Vagina (tissue), 2 donors: ENCODE measurements around the gene DPY19L1. TPM values are rescaled to one million over a fixed set of nuclear protein-coding genes. Genes with fewer than 3 reads are reported as not detected.
"Not testable (repeated sequence)": the region's sequence is repeated elsewhere in the genome, so short reads cannot be mapped to it uniquely, and the experiment has no call there.

Source experiments
- DNase-seq, 2 donors: peaks; one replicate each; pipeline ENCODE4 v3.0.0-alpha.2; 2017; ENCODE audit errors: extremely low spot score in 2 of 2
- H3K27ac ChIP-seq: fragments of 200-600 bp; sonication (generic); one replicate; pipeline ENCODE4 v1.5.1; 2019
- H3K27me3 ChIP-seq: fragments of 200-600 bp; sonication (generic); one replicate; pipeline ENCODE4 v1.5.1; 2019
- H3K36me3 ChIP-seq, 2 donors: fragments of 200-600 bp; sonication (generic); one replicate each; pipeline ENCODE4 v1.5.1; 2017 to 2019
- H3K4me1 ChIP-seq: fragments of 200-600 bp; sonication (generic); one replicate; pipeline ENCODE4 v1.5.1; 2019
- H3K4me3 ChIP-seq, 2 donors: fragments of 200-600 bp; sonication (generic); 1 replicate in 1 of 2; 2 replicates in 1 of 2; pipeline ENCODE4 v1.5.1; 2016 to 2019
- H3K9me3 ChIP-seq: fragments of 200-600 bp; sonication (generic); one replicate; pipeline ENCODE4 v1.5.1; 2019
- POLR2A ChIP-seq, 2 donors: fragments of 450-650 bp; IDR thresholded peaks; one replicate each; pipeline ENCODE4 v1.6.1; 2017; ENCODE audit warnings: antibody characterized with exemption in 2 of 2, mild to moderate bottlenecking in 2 of 2, moderate library complexity in 2 of 2
- POLR2AphosphoS5 ChIP-seq, 2 donors: sonication (generic); formaldehyde crosslinking; IDR thresholded peaks; one replicate each; pipeline ENCODE4 v1.9.0; 2017; ENCODE audit warnings: antibody characterized with exemption in 2 of 2, mild to moderate bottlenecking in 2 of 2, low read depth in 1 of 2; ENCODE audit not compliant: insufficient read depth in 1 of 2
- intact Hi-C: fragments of 100-400 bp; cut with DNase I; formaldehyde crosslinking; loops from one replicate; pipeline ENCODE4 v1.15.1; 2023
- total RNA-seq: library from RNA; depleted of rRNA; stranded (reverse); fragments of >200 nt; gene quantifications from one replicate; pipeline ENCODE4 v1.2.3, GENCODE V29; 2016
- TF ChIP-seq, protein P1 (sequence below), 3 experiments: fragments of 450-650 bp in 2 of 3; fragments of 200-600 bp in 1 of 3; sonication (generic) in 1 of 3; IDR thresholded peaks; one replicate each; pipeline ENCODE4 v1.5.1; 2017 to 2019; ENCODE audit warnings: antibody characterized with exemption in 3 of 3, mild to moderate bottlenecking in 2 of 3, moderate library complexity in 2 of 3

The DPY19L1 gene
- total RNA-seq, 1 donor from 2014 or later, result 11.3 TPM

- H3K4me1 ChIP-seq, result no peaks in the 10 kb centered on the region
- DNase-seq, result no peak
- TF ChIP-seq, protein P1, sequence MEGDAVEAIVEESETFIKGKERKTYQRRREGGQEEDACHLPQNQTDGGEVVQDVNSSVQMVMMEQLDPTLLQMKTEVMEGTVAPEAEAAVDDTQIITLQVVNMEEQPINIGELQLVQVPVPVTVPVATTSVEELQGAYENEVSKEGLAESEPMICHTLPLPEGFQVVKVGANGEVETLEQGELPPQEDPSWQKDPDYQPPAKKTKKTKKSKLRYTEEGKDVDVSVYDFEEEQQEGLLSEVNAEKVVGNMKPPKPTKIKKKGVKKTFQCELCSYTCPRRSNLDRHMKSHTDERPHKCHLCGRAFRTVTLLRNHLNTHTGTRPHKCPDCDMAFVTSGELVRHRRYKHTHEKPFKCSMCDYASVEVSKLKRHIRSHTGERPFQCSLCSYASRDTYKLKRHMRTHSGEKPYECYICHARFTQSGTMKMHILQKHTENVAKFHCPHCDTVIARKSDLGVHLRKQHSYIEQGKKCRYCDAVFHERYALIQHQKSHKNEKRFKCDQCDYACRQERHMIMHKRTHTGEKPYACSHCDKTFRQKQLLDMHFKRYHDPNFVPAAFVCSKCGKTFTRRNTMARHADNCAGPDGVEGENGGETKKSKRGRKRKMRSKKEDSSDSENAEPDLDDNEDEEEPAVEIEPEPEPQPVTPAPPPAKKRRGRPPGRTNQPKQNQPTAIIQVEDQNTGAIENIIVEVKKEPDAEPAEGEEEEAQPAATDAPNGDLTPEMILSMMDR (IDR thresholded peaks at IDR 0.05), result no peak
- TF ChIP-seq POLR2AphosphoS5 (IDR thresholded peaks at IDR 0.05; ENCODE audit: insufficient read depth in 1 of 2, low read depth in 1 of 2), result no peak
- TF ChIP-seq POLR2A (IDR thresholded peaks at IDR 0.05), result no peak
- H3K27me3 ChIP-seq, result no peaks in the 10 kb centered on the region
- no peaks in the 10 kb centered on the region for H3K9me3 ChIP-seq
- H3K36me3 ChIP-seq, result no peaks in the 10 kb centered on the region
- intact Hi-C loops, result no loop called here
- no peak overlapping the region for H3K4me3 ChIP-seq
- no peak overlapping the region for H3K27ac ChIP-seq
These were observed 132.3 kb downstream of the DPY19L1 start for GRCh38 chr7:34904987-34905386.

GRCh38 chr7:34903921-34904320 lies 133.4 kb downstream of the DPY19L1 start:
- H3K9me3 ChIP-seq, DNase-seq, H3K27ac ChIP-seq, H3K4me3 ChIP-seq, H3K36me3 ChIP-seq, intact Hi-C loops, H3K4me1 ChIP-seq, H3K27me3 ChIP-seq: not testable (repeated sequence)

- no peak for TF ChIP-seq POLR2A (IDR thresholded peaks at IDR 0.05)
- TF ChIP-seq, protein P1 (IDR thresholded peaks at IDR 0.05), result no peak
- no peak for TF ChIP-seq POLR2AphosphoS5 (IDR thresholded peaks at IDR 0.05; ENCODE audit: insufficient read depth in 1 of 2, low read depth in 1 of 2)
- H3K4me3 ChIP-seq, result no peak overlapping the region
- no peak for DNase-seq
- no peaks in the 10 kb centered on the region for H3K36me3 ChIP-seq
- intact Hi-C loops, result no loop called here
- H3K27me3 ChIP-seq, result no peaks in the 10 kb centered on the region
- no peak overlapping the region for H3K27ac ChIP-seq
- no peaks in the 10 kb centered on the region for H3K9me3 ChIP-seq
- H3K4me1 ChIP-seq, result no peaks in the 10 kb centered on the region
These were observed 135.1 kb downstream of the DPY19L1 start for GRCh38 chr7:34902182-34902581.

DNA sequence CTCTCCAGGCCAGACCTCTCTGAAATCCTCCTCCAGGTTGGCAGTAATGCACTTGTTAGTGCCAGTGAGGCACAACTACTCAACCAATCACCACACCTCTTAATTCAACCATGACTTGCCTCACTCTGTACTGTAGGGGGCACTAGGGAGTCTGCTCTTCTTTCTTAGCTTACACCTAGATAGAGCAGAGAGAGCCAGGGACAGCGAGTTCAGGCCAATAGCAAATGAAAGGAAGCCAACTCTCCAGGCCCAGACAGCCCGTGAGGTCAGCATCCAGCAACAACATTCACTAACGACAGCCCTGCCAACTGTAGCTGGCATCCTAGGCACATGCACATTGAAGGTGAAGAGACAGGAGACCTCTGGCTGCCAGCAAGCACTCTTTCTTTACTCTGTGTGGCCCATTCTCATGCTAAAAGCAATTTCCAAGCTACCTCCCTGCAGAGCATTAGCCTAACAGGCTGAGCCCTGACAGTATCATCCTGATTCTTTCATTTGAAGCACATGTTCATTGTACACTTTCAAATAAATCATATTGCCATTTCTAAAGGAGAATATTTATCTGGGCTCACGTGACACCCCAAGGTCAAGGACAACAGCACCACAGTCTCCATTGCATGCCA lies 136.3 kb downstream of the DPY19L1 start:
- H3K9me3 ChIP-seq, result no peaks in the 10 kb centered on the region
- H3K4me3 ChIP-seq, result no peak overlapping the region
- TF ChIP-seq POLR2AphosphoS5 (IDR thresholded peaks at IDR 0.05; ENCODE audit: insufficient read depth in 1 of 2, low read depth in 1 of 2), result no peak
- TF ChIP-seq POLR2A (IDR thresholded peaks at IDR 0.05), result no peak
- TF ChIP-seq, protein P1 (IDR thresholded peaks at IDR 0.05), result no peak
- DNase-seq, result no peak
- no peak overlapping the region for H3K27ac ChIP-seq
- no peaks in the 10 kb centered on the region for H3K36me3 ChIP-seq
- no peaks in the 10 kb centered on the region for H3K4me1 ChIP-seq
- intact Hi-C loops, result no loop called here
- no peaks in the 10 kb centered on the region for H3K27me3 ChIP-seq

GRCh38 chr7:34895202-34895601 lies 142.1 kb downstream of the DPY19L1 start:
- no peak for DNase-seq
- no peak overlapping the region for H3K27ac ChIP-seq
- H3K27me3 ChIP-seq, result no peaks in the 10 kb centered on the region
- no peaks in the 10 kb centered on the region for H3K4me1 ChIP-seq
- H3K4me3 ChIP-seq, result no peak overlapping the region
- H3K9me3 ChIP-seq, result no peaks in the 10 kb centered on the region
- intact Hi-C loops, result no loop called here
- H3K36me3 ChIP-seq, result no peaks in the 10 kb centered on the region
- TF ChIP-seq POLR2A (IDR thresholded peaks at IDR 0.05), result no peak
- no peak for TF ChIP-seq POLR2AphosphoS5 (IDR thresholded peaks at IDR 0.05; ENCODE audit: insufficient read depth in 1 of 2, low read depth in 1 of 2)
- TF ChIP-seq, protein P1 (IDR thresholded peaks at IDR 0.05), result no peak
